Loucy (cell line): ENCODE data around the gene GNA15.

Experiments used
- H2AFZ ChIP-seq: fragments of 200-600 bp; sonication (generic); 2 replicates; pipeline ENCODE4 v1.6.0; 2016; ENCODE audit warnings: antibody characterized with exemption, mild to moderate bottlenecking, low read length, moderate library complexity
- H3F3A ChIP-seq: fragments of 200-600 bp; 2 replicates; pipeline ENCODE4 v1.6.0; 2016; ENCODE audit warnings: antibody characterized with exemption, low read depth, mild to moderate bottlenecking
- H3K27me3 ChIP-seq: fragments of 200-600 bp; sonication (generic); 2 replicates; pipeline ENCODE4 v1.6.1; 2014; ENCODE audit warnings: low read length, mild to moderate bottlenecking; ENCODE audit not compliant: insufficient read depth, poor library complexity, severe bottlenecking
- H3K36me3 ChIP-seq: fragments of 200-600 bp; sonication (generic); 2 replicates; pipeline ENCODE4 v1.6.1; 2016; ENCODE audit warnings: low read length; ENCODE audit not compliant: insufficient read depth
- H3K4me1 ChIP-seq: fragments of 200-600 bp; sonication (generic); 2 replicates; pipeline ENCODE4 v1.5.1; 2014; ENCODE audit warnings: low read length, mild to moderate bottlenecking; ENCODE audit not compliant: insufficient read depth, poor library complexity, severe bottlenecking
- H3K4me2 ChIP-seq: fragments of 200-600 bp; sonication (generic); 2 replicates; pipeline ENCODE4 v1.6.0; 2014; ENCODE audit warnings: antibody characterized with exemption, low read length, low read depth, mild to moderate bottlenecking; ENCODE audit not compliant: poor library complexity, severe bottlenecking
- H3K4me3 ChIP-seq: fragments of 200-600 bp; sonication (generic); 2 replicates; pipeline ENCODE4 v1.5.1; 2014; ENCODE audit warnings: low read length, mild to moderate bottlenecking, mixed read lengths; ENCODE audit not compliant: poor library complexity, severe bottlenecking
- H3K79me2 ChIP-seq: fragments of 200-600 bp; sonication (generic); 2 replicates; pipeline ENCODE4 v1.6.1; 2014; ENCODE audit warnings: low read length; ENCODE audit not compliant: insufficient read depth
- H3K9ac ChIP-seq: fragments of 200-600 bp; sonication (generic); 2 replicates; pipeline ENCODE4 v1.6.0; 2014; ENCODE audit warnings: mild to moderate bottlenecking, low read depth, low read length, moderate library complexity; ENCODE audit not compliant: poor library complexity, severe bottlenecking
- H3K9me2 ChIP-seq: fragments of 200-600 bp; sonication (generic); replicated peaks from 2 replicates; pipeline ENCODE4 v1.6.1; 2016; ENCODE audit warnings: low read depth, low read length, mixed read lengths
- H3K9me3 ChIP-seq: fragments of 200-600 bp; sonication (generic); 2 replicates; pipeline ENCODE4 v1.6.1; 2014; ENCODE audit warnings: mild to moderate bottlenecking, antibody characterized with exemption, low read length, low read depth; ENCODE audit not compliant: insufficient read depth
- H4K20me1 ChIP-seq: fragments of 200-600 bp; sonication (generic); 2 replicates; pipeline ENCODE4 v1.6.0; 2014; ENCODE audit warnings: antibody characterized with exemption, low read length, mild to moderate bottlenecking; ENCODE audit not compliant: insufficient read depth, poor library complexity, severe bottlenecking
- CTCF ChIP-seq: fragments of 200-600 bp; sonication (generic); conservative IDR thresholded peaks from 2 replicates; pipeline ENCODE4 v1.5.1; 2014; ENCODE audit warnings: mild to moderate bottlenecking, antibody characterized with exemption, low read length
- EZH2phosphoT487 ChIP-seq: fragments of 200-600 bp; IDR thresholded peaks from 2 replicates; pipeline ENCODE4 v1.6.1; 2018; ENCODE audit warnings: antibody characterized with exemption, mild to moderate bottlenecking, moderate library complexity, borderline replicate concordance

The GNA15 gene

DNA sequence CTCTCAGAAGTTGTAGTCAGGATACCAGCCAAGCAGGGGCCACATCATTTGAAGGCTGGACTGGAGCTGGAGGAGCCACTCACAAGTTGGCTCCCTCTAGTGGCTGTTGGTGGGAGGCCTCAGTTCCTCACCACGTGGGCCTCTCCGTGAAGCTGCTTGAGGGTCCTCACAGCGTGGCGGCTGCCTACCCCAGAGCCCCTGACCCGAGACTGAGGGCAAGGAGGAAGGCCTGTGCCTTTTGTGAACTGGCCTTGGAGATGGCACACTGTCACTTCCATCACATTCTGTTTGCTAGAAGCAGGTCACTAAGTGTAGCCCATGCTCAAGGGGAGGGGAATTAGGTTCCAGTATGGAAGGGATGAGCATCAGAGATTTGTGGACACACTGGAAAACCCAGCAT is 27.1 kb upstream of the GNA15 start:
- peaks cover 3% of the 10 kb centered on the region for H3K4me1 ChIP-seq
- H4K20me1 ChIP-seq: no peaks in the 10 kb centered on the region
- H3K9me2 ChIP-seq: no peaks in the 10 kb centered on the region
- no peaks in the 10 kb centered on the region for H3K9me3 ChIP-seq
- H3K4me2 ChIP-seq: peak overlapping the region; percentile 0
- TF ChIP-seq CTCF (peak; percentile 90), EZH2phosphoT487 (no peak)
- H3K9ac ChIP-seq: no peak overlapping the region
- no peaks in the 10 kb centered on the region for H3K27me3 ChIP-seq
- no peaks in the 10 kb centered on the region for H3K36me3 ChIP-seq
- H2AFZ ChIP-seq: no peak overlapping the region; the same call in 1 of the 2 replicates
- no peaks in the 10 kb centered on the region; the same call in 1 of the 2 replicates for H3K79me2 ChIP-seq
- no peaks in the 10 kb centered on the region for H3F3A ChIP-seq
- no peak overlapping the region for H3K4me3 ChIP-seq

- no peaks in the 10 kb centered on the region for H3K79me2 ChIP-seq
- H3K9ac ChIP-seq: no peak overlapping the region
- H3K4me1 ChIP-seq: peaks cover 3% of the 10 kb centered on the region
- H2AFZ ChIP-seq: no peak overlapping the region
- H3K9me3 ChIP-seq: no peaks in the 10 kb centered on the region
- H4K20me1 ChIP-seq: no peaks in the 10 kb centered on the region
- no peaks in the 10 kb centered on the region for H3K36me3 ChIP-seq
- no peak overlapping the region for H3K4me3 ChIP-seq
- H3F3A ChIP-seq: no peaks in the 10 kb centered on the region
- no peak overlapping the region for H3K4me2 ChIP-seq
- no peak for TF ChIP-seq CTCF
- TF ChIP-seq EZH2phosphoT487: no peak
- no peaks in the 10 kb centered on the region for H3K9me2 ChIP-seq
- H3K27me3 ChIP-seq: no peaks in the 10 kb centered on the region
These were observed 26.3 kb upstream of the GNA15 start for GRCh38 chr19:3109491-3109890.

- H3K4me2 ChIP-seq: no peak overlapping the region
These were observed 25.6 kb upstream of the GNA15 start for GRCh38 chr19:3110126-3110825.

More at GRCh38 chr19:3110126-3110825, 25.6 kb upstream of the GNA15 start:
- Histone ChIP-seq H3K9ac (no peak overlapping the region), H3K9me3 (no peaks in the 10 kb centered on the region), H3K4me1 (peaks cover 3% of the 10 kb centered on the region), H3K79me2 (no peaks in the 10 kb centered on the region), H3K27me3 (no peaks in the 10 kb centered on the region), H4K20me1 (no peaks in the 10 kb centered on the region), H3F3A (no peaks in the 10 kb centered on the region), H3K9me2 (no peaks in the 10 kb centered on the region), H2AFZ (no peak overlapping the region), H3K4me3 (no peak overlapping the region), H3K36me3 (no peaks in the 10 kb centered on the region)
- TF ChIP-seq CTCF (no peak), EZH2phosphoT487 (no peak)
